Esophagus muscularis mucosa (tissue), 4 donors: ENCODE results near the gene RPL41. TPM values are rescaled to one million over a fixed set of nuclear protein-coding genes. Genes with fewer than 3 reads are reported as not detected.

Source experiments
- DNase-seq: peaks from one replicate; pipeline ENCODE4 v3.0.0-alpha.2; 2017; ENCODE audit errors: extremely low spot score
- H3K27ac ChIP-seq, 4 donors: fragments of 200-600 bp; sonication (generic); replicated peaks in 1 of 4; 1 replicate in 3 of 4; 2 replicates in 1 of 4; pipeline ENCODE4 v1.5.1; 2016 to 2019; ENCODE audit warnings: mild to moderate bottlenecking in 1 of 4
- H3K27me3 ChIP-seq, 4 donors: fragments of 200-600 bp; sonication (generic); one replicate each; pipeline versions ENCODE4 v1.5.1 to v1.6.0; 2016 to 2019
- H3K36me3 ChIP-seq, 4 donors: fragments of 200-600 bp; sonication (generic); one replicate each; pipeline ENCODE4 v1.5.1; 2016 to 2019
- H3K4me1 ChIP-seq, 4 donors: fragments of 200-600 bp; sonication (generic); one replicate each; pipeline ENCODE4 v1.5.1; 2016 to 2019
- H3K4me3 ChIP-seq, 4 donors: fragments of 200-600 bp; sonication (generic); 1 replicate in 2 of 4; 2 replicates in 2 of 4; pipeline ENCODE4 v1.5.1; 2016 to 2019; ENCODE audit warnings: mild to moderate bottlenecking in 4 of 4, moderate library complexity in 1 of 4
- H3K9me3 ChIP-seq, 4 donors: fragments of 200-600 bp; sonication (generic); 1 replicate in 3 of 4; 2 replicates in 1 of 4; pipeline ENCODE4 v1.5.1; 2016 to 2019
- EP300 ChIP-seq: sonication (generic); formaldehyde crosslinking; IDR thresholded peaks from one replicate; pipeline ENCODE4 v1.6.1; 2017; ENCODE audit warnings: antibody characterized with exemption
- POLR2A ChIP-seq: fragments of 450-650 bp; IDR thresholded peaks from one replicate; pipeline ENCODE4 v1.6.1; 2017; ENCODE audit warnings: antibody characterized with exemption, moderate library complexity, mild to moderate bottlenecking, low read depth
- POLR2AphosphoS5 ChIP-seq, 2 donors: sonication (generic); formaldehyde crosslinking; IDR thresholded peaks; one replicate each; pipeline ENCODE4 v1.6.1; 2017; ENCODE audit warnings: antibody characterized with exemption in 2 of 2
- WGBS: methylation state at CpG from one replicate; pipeline ENCODE4 v1.1.5; 2018; 5-methylcytosine and 5-hydroxymethylcytosine counted together
- intact Hi-C: fragments of 100-400 bp; cut with DNase I; formaldehyde crosslinking; loops from one replicate; pipeline ENCODE4 v1.15.1; 2023
- total RNA-seq, 4 donors: library from RNA; depleted of rRNA; stranded (reverse); fragments of >200 nt; gene quantifications; one replicate each; pipeline versions ENCODE4 v1.1.0 to v1.2.1, GENCODE V29; 2016
- TF ChIP-seq, protein P1 (sequence below), 3 experiments: fragments of 200-600 bp in 2 of 3; fragments of 450-650 bp in 1 of 3; sonication (generic) in 2 of 3; IDR thresholded peaks; one replicate each; pipeline ENCODE4 v1.5.1; 2017 to 2019; ENCODE audit warnings: antibody characterized with exemption in 3 of 3, mild to moderate bottlenecking in 2 of 3, moderate library complexity in 1 of 3

RPL41 gene
- total RNA-seq, 4 donors from 2014 or later, result 1,962 to 4,166 (median 3,502) TPM

DNA sequence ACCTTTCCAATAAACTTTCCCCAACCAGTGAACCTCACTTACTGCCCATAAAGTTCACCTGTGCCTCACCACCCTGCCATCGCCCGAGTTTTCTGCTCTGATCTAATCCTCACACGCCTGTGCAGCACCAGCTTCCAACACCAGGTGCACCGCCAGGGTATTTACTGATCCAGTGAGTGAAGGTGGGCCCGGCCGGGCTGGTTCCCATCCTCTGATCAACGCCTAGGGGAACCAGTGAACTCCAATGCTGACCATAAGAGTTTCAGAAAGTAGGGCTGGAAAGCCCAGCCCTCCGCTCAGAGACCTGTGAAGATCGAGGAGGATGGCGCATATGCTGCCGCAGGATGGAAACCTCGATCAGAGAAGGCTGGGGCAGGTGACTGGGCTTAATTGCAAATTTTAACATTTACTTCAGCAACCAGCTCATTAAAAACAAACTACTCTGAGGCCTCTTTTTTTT is 35.3 kb downstream of the RPL41 start:
- H3K9me3 ChIP-seq, result no peaks in the 10 kb centered on the region
- intact Hi-C loops, result no loop called here
- TF ChIP-seq POLR2AphosphoS5 (IDR thresholded peaks at IDR 0.05), result no peak
- TF ChIP-seq, protein P1, sequence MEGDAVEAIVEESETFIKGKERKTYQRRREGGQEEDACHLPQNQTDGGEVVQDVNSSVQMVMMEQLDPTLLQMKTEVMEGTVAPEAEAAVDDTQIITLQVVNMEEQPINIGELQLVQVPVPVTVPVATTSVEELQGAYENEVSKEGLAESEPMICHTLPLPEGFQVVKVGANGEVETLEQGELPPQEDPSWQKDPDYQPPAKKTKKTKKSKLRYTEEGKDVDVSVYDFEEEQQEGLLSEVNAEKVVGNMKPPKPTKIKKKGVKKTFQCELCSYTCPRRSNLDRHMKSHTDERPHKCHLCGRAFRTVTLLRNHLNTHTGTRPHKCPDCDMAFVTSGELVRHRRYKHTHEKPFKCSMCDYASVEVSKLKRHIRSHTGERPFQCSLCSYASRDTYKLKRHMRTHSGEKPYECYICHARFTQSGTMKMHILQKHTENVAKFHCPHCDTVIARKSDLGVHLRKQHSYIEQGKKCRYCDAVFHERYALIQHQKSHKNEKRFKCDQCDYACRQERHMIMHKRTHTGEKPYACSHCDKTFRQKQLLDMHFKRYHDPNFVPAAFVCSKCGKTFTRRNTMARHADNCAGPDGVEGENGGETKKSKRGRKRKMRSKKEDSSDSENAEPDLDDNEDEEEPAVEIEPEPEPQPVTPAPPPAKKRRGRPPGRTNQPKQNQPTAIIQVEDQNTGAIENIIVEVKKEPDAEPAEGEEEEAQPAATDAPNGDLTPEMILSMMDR (IDR thresholded peaks at IDR 0.05), result peak; percentile 3 to 37 (median 30)
- no peak for TF ChIP-seq EP300
- no peaks in the 10 kb centered on the region for H3K27me3 ChIP-seq
- 27% methylated on average over 7 of the region's 12 CpGs for WGBS
- peaks cover 0 to 4% (median 0%) of the 10 kb centered on the region in 4 donors for H3K36me3 ChIP-seq
- peak overlapping the region; percentile 67 to 77 (median 70) for H3K4me3 ChIP-seq
- H3K27ac ChIP-seq, result peak overlapping the region; percentile 89 to 95 (median 94)
- peaks cover 23 to 44% (median 40%) of the 10 kb centered on the region in 4 donors for H3K4me1 ChIP-seq
- no peak for DNase-seq

DNA sequence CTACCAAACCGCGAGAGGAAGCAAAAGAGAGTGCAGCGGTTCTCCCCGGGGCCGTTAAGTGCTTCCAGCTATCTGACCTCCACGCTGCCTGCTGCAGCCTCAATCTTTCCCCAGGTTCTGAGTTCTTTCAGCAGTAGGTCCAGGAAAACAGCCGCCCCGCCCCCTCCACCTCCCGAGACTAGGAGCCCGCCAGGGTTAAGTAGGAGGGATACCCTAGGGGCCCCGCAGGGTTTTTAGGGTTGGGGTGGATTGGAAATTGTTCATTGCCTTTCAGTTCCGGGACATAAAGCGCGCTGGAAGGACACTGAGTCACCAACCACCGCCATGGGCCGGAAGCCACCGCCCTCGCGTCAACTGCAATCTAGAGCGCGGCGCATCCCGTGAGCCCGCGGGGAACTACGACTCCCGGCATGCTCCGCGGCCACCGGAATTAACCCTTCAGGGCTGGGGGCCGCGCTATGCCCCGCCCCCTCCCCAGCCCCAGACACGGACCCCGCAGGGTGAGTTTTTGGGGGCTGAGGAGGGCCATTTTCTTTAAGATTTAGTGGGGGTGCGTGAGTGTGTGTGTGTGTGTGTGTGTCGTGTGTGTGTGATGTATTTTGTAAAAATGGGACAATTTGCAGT is 35.8 kb downstream of the RPL41 start, which contains the start of gene MYL6B:
MYL6B (plus strand) TSS at position 456 of the 624 bp plus-strand sequence. CDS start 1,332 bp downstream, outside the sequence.
- peaks cover 0 to 4% (median 0%) of the 10 kb centered on the region in 4 donors for H3K36me3 ChIP-seq
- peak within 1 kb of the TSS; percentile 67 to 77 (median 70) for H3K4me3 ChIP-seq
- no peaks in the 10 kb centered on the region for H3K9me3 ChIP-seq
- 1% methylated on average over 31 of the region's 37 CpGs for WGBS
- peak; percentile 98 for DNase-seq
- H3K4me1 ChIP-seq, result peaks cover 23 to 44% (median 40%) of the 10 kb centered on the region in 4 donors
- intact Hi-C loops, result no loop called here
- TF ChIP-seq POLR2AphosphoS5 (IDR thresholded peaks at IDR 0.05), result peak; percentile 83 to 98
- TF ChIP-seq, protein P1 (IDR thresholded peaks at IDR 0.05), result peak in 1 of 3 experiments; percentile 25
- no peak for TF ChIP-seq POLR2A
- no peak for TF ChIP-seq EP300
- no peaks in the 10 kb centered on the region for H3K27me3 ChIP-seq
- peak within 1 kb of the TSS; percentile 89 to 95 (median 94) for H3K27ac ChIP-seq

DNA sequence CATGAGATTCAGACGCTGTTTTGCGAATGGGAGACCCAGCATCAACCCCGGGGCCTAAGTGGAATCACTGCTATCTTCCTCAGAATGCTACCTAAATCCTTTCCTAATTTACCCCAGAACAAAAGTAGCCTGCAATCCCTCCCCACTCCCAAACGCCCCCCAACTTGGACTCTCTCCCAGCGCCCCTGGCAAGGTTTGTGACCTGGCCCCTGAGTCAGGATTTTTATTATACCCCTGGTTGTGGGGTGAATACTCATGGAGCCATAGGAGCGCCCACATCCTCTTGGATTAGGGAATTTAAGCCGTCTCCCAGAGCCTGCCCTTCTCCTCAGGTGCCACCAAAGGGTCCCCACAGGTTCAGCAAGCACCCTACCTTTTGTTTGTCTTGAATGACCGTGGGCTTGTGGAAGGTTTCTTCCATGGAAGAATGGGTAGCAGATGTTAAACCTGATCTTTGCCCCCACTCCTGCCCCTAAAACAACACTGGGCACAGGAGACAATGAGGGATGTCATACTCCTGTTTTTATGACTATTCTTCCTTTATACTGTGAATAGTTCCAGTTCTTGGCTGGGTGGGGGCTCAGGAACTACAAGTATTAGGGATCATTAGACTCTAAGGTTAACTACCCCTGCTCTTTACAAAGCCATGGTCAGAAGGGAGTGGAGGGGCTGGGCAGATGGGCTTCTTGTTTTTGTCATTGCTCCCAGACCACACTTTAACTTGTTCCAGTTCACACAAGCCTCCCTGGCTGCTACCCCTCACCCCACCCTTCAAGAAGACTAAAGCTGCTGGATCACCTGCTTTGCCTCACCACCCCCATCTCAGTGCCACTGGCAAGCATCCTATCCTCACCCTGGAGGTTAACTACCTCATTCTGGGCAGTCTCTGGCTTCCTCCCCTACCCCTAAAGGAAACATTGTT is 36.6 kb downstream of the RPL41 start:
- Histone ChIP-seq H3K9me3 (no peaks in the 10 kb centered on the region), H3K4me1 (peaks cover 25 to 47% (median 41%) of the 10 kb centered on the region in 4 donors), H3K27me3 (no peaks in the 10 kb centered on the region), H3K36me3 (peaks cover 0 to 4% (median 0%) of the 10 kb centered on the region in 4 donors), H3K4me3 (peak overlapping the region; percentile 67 to 77 (median 70)), H3K27ac (peak overlapping the region; percentile 89 to 95 (median 94))
- DNase-seq, result no peak
- intact Hi-C loops, result no loop called here
- WGBS, result 5% methylated on average over 7 of the region's 8 CpGs
- TF ChIP-seq, protein P1 (IDR thresholded peaks at IDR 0.05), result no peak
- no peak for TF ChIP-seq POLR2A
- no peak for TF ChIP-seq EP300
- TF ChIP-seq POLR2AphosphoS5 (IDR thresholded peaks at IDR 0.05), result no peak

DNA sequence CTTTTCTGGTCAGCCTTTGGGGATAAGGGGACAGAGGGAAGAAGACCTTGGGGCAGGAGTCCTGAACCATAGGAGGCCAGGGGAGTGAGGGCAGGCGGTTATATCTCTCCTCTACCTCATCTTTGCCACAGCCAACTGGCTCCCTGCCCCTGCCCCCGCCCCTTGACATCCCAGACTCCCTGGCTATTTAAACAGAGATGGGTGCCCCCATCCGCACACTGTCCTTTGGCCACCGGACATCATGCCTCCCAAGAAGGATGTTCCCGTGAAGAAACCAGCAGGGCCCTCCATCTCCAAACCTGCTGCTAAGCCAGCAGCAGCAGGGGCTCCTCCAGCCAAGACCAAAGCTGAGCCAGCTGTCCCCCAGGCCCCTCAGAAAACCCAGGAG is 37.2 kb downstream of the RPL41 start:
- H3K9me3 ChIP-seq, result no peaks in the 10 kb centered on the region
- 83% methylated on average over 5 of the region's 5 CpGs for WGBS
- intact Hi-C loops, result no loop called here
- TF ChIP-seq, protein P1 (IDR thresholded peaks at IDR 0.05), result no peak
- TF ChIP-seq EP300 (no peak), POLR2AphosphoS5 (IDR thresholded peaks at IDR 0.05) (no peak), POLR2A (no peak)
- H3K27me3 ChIP-seq, result no peaks in the 10 kb centered on the region
- DNase-seq, result no peak
- no peak overlapping the region for H3K27ac ChIP-seq
- peaks cover 0 to 4% (median 0%) of the 10 kb centered on the region in 4 donors for H3K36me3 ChIP-seq
- H3K4me3 ChIP-seq, result no peak overlapping the region
- H3K4me1 ChIP-seq, result peaks cover 25 to 47% (median 41%) of the 10 kb centered on the region in 4 donors
